ENCODE results near the gene FSTL3. TPM values are rescaled to one million over a fixed set of nuclear protein-coding genes. Genes with fewer than 3 reads are reported as not detected.

FSTL3 gene
- total and polyA plus RNA-seq, 2 of the 13 experiments (the other 11 are each of a cell fraction or from before 2014, with no cell fraction given) = 13.5 to 15.6 TPM

- TF ChIP-seq TEF (CRISPR knock-in tag; IDR thresholded peaks at IDR 0.05) = peak; percentile 89
- TF ChIP-seq ZNF597 (CRISPR knock-in tag; IDR thresholded peaks at IDR 0.05) = no peak
- 0 out of 2 replicates have a peak, but pooled peaks have one; percentile 40 for TF ChIP-seq NFKB2 (CRISPR knock-in tag; IDR thresholded peaks at IDR 0.05; ENCODE audit: borderline replicate concordance)
- TF ChIP-seq ZNF766 (CRISPR knock-in tag; IDR thresholded peaks at IDR 0.05; ENCODE audit: borderline replicate concordance) = no peak
- TF ChIP-seq, protein P1, sequence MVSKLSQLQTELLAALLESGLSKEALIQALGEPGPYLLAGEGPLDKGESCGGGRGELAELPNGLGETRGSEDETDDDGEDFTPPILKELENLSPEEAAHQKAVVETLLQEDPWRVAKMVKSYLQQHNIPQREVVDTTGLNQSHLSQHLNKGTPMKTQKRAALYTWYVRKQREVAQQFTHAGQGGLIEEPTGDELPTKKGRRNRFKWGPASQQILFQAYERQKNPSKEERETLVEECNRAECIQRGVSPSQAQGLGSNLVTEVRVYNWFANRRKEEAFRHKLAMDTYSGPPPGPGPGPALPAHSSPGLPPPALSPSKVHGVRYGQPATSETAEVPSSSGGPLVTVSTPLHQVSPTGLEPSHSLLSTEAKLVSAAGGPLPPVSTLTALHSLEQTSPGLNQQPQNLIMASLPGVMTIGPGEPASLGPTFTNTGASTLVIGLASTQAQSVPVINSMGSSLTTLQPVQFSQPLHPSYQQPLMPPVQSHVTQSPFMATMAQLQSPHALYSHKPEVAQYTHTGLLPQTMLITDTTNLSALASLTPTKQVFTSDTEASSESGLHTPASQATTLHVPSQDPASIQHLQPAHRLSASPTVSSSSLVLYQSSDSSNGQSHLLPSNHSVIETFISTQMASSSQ (IDR thresholded peaks at IDR 0.05; ENCODE audit: low read depth) = no peak
- TF ChIP-seq, protein P1 (CRISPR knock-in tag; IDR thresholded peaks at IDR 0.05; ENCODE audit: borderline replicate concordance) = no peak
- TF ChIP-seq ZNF367 (CRISPR knock-in tag; IDR thresholded peaks at IDR 0.05; ENCODE audit: borderline replicate concordance) = no peak
- peak; percentile 79 for TF ChIP-seq ZSCAN21 (CRISPR knock-in tag; IDR thresholded peaks at IDR 0.05; ENCODE audit: borderline replicate concordance)
- TF ChIP-seq KLF15 (CRISPR knock-in tag; IDR thresholded peaks at IDR 0.05; ENCODE audit: borderline replicate concordance) = peak; percentile 70; the same call in 1 of the 2 replicates
- TF ChIP-seq ZNF777 (CRISPR knock-in tag; IDR thresholded peaks at IDR 0.05) = peak; percentile 97
- TF ChIP-seq, protein P2, sequence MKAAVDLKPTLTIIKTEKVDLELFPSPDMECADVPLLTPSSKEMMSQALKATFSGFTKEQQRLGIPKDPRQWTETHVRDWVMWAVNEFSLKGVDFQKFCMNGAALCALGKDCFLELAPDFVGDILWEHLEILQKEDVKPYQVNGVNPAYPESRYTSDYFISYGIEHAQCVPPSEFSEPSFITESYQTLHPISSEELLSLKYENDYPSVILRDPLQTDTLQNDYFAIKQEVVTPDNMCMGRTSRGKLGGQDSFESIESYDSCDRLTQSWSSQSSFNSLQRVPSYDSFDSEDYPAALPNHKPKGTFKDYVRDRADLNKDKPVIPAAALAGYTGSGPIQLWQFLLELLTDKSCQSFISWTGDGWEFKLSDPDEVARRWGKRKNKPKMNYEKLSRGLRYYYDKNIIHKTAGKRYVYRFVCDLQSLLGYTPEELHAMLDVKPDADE (CRISPR knock-in tag; IDR thresholded peaks at IDR 0.05) = 0 out of 2 replicates have a peak, but pooled peaks have one; percentile 51
- TF ChIP-seq, protein P3, sequence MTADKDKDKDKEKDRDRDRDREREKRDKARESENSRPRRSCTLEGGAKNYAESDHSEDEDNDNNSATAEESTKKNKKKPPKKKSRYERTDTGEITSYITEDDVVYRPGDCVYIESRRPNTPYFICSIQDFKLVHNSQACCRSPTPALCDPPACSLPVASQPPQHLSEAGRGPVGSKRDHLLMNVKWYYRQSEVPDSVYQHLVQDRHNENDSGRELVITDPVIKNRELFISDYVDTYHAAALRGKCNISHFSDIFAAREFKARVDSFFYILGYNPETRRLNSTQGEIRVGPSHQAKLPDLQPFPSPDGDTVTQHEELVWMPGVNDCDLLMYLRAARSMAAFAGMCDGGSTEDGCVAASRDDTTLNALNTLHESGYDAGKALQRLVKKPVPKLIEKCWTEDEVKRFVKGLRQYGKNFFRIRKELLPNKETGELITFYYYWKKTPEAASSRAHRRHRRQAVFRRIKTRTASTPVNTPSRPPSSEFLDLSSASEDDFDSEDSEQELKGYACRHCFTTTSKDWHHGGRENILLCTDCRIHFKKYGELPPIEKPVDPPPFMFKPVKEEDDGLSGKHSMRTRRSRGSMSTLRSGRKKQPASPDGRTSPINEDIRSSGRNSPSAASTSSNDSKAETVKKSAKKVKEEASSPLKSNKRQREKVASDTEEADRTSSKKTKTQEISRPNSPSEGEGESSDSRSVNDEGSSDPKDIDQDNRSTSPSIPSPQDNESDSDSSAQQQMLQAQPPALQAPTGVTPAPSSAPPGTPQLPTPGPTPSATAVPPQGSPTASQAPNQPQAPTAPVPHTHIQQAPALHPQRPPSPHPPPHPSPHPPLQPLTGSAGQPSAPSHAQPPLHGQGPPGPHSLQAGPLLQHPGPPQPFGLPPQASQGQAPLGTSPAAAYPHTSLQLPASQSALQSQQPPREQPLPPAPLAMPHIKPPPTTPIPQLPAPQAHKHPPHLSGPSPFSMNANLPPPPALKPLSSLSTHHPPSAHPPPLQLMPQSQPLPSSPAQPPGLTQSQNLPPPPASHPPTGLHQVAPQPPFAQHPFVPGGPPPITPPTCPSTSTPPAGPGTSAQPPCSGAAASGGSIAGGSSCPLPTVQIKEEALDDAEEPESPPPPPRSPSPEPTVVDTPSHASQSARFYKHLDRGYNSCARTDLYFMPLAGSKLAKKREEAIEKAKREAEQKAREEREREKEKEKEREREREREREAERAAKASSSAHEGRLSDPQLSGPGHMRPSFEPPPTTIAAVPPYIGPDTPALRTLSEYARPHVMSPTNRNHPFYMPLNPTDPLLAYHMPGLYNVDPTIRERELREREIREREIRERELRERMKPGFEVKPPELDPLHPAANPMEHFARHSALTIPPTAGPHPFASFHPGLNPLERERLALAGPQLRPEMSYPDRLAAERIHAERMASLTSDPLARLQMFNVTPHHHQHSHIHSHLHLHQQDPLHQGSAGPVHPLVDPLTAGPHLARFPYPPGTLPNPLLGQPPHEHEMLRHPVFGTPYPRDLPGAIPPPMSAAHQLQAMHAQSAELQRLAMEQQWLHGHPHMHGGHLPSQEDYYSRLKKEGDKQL (CRISPR knock-in tag; IDR thresholded peaks at IDR 0.05; ENCODE audit: low read depth) = no peak
- peak; percentile 29; the same call in 1 of the 2 replicates for TF ChIP-seq ZNF784 (CRISPR knock-in tag; IDR thresholded peaks at IDR 0.05; ENCODE audit: borderline replicate concordance)
- no peak for TF ChIP-seq SP4 (CRISPR knock-in tag; IDR thresholded peaks at IDR 0.05)
- 0 out of 2 replicates have a peak, but pooled peaks have one; percentile 27 for TF ChIP-seq ZNF552 (CRISPR knock-in tag; IDR thresholded peaks at IDR 0.05; ENCODE audit: borderline replicate concordance)
Observed at GRCh38 chr19:718991-719512, 42.9 kb downstream of the FSTL3 start (continued).

All from HepG2 (cell line).